Activated CD8-positive, alpha-beta T cell treated with anti-CD3 and anti-CD28 coated beads for 36 hours (primary cell): ENCODE data around the gene TMPRSS5. TPM values are rescaled to one million over a fixed set of nuclear protein-coding genes. Genes with fewer than 3 reads are reported as not detected.
"Not testable (repeated sequence)": the region's sequence is repeated elsewhere in the genome, so short reads cannot be mapped to it uniquely, and the experiment has no call there.

Experiments used
- ATAC-seq: fragments of 200-7000 bp; cut with Tn5 transposase; one replicate; pipeline ENCODE4 v1.10.0; 2021; ENCODE audit warnings: mild to moderate bottlenecking, moderate library complexity
- CTCF ChIA-PET: fragments of 350-600 bp; sonication (Branson Sonifier 250); formaldehyde crosslinking; loops from one replicate; lab custom pipeline; 2021; ENCODE audit warnings: antibody characterized with exemption; lab: Charles Lee
- POLR2A ChIA-PET: fragments of 350-600 bp; sonication (Branson Sonifier 250); formaldehyde crosslinking; loops from one replicate; lab custom pipeline; 2021; ENCODE audit warnings: antibody characterized with exemption; lab: Charles Lee
- DNase-seq: peaks from one replicate; pipeline ENCODE4 v3.0.0-alpha.2; 2020
- H3K27ac Mint-ChIP-seq: one replicate; pipeline ENCODE4 v1.8.0; 2021; ENCODE audit warnings: mild to moderate bottlenecking, mixed read lengths
- H3K27me3 Mint-ChIP-seq: one replicate; pipeline ENCODE4 v1.8.0; 2021; ENCODE audit warnings: mixed read lengths
- H3K36me3 Mint-ChIP-seq: one replicate; pipeline ENCODE4 v1.8.0; 2021; ENCODE audit warnings: low read depth, mixed read lengths
- H3K4me1 Mint-ChIP-seq: one replicate; pipeline ENCODE4 v1.8.0; 2021; ENCODE audit warnings: low read depth, mixed read lengths
- H3K4me3 Mint-ChIP-seq: one replicate; pipeline ENCODE4 v1.8.0; 2021; ENCODE audit warnings: mild to moderate bottlenecking, moderate library complexity, mixed read lengths
- H3K9me3 Mint-ChIP-seq: one replicate; pipeline ENCODE4 v1.8.0; 2021; ENCODE audit warnings: mixed read lengths
- intact Hi-C: fragments of 100-400 bp; cut with micrococcal nuclease; formaldehyde crosslinking; loops from one replicate; pipeline ENCODE4 v1.10.0; 2022
- total RNA-seq, 2 experiments: library from RNA; stranded (reverse); gene quantifications; one replicate each; pipeline ENCODE4 v1.2.3, GENCODE V29; 2021
- TF ChIP-seq, protein P1 (sequence below): fragments of 200-600 bp; IDR thresholded peaks from one replicate; pipeline ENCODE4 v1.8.0; 2022; ENCODE audit warnings: antibody characterized with exemption, mild to moderate bottlenecking

TMPRSS5 gene
- total RNA-seq, 2 experiments from 2014 or later = 0.85 to 1.0 TPM

DNA sequence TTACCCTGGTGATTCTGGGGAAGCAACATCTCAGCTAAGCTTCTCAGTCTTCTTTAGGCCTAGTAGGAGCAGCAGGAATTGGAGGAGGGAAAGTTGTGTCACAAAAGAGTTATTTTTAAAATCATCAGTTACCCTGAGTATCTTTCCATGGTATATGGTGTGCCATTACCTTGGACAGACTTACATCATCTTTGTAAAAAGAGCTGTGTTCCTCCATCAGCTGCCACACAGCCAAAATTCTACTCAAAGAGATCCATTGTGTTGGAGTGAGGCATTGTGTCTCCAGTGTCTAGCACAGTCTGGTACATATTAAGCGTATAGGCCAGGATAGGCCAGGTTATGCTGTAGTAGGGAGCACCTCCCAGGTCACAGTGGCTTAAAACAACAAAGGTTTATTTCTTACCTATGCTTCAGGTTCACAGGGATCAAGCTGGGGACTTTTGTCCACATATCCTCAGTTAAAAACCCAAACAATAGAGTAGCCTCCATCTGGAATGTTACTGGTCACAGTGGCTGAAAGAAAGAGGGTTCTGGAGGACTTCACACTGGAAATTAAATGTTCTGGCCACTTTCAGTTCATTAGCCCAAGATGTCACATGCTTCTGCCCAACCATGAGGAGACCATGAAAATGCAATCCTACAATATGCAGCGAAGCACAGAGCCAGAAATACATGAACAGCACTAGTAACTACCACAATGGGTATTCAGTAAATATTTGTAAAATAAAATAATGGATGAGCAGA is 9.9 kb upstream of the TMPRSS5 start:
- no peaks in the 10 kb centered on the region for H3K4me1 Mint-ChIP-seq
- H3K27me3 Mint-ChIP-seq = no peaks in the 10 kb centered on the region
- intact Hi-C loops = no loop called here
- H3K36me3 Mint-ChIP-seq = peaks cover 36% of the 10 kb centered on the region
- POLR2A ChIA-PET = no interaction called here
- no peak overlapping the region for H3K27ac Mint-ChIP-seq
- H3K4me3 Mint-ChIP-seq = no peak overlapping the region
- H3K9me3 Mint-ChIP-seq = no peaks in the 10 kb centered on the region
- TF ChIP-seq, protein P1, sequence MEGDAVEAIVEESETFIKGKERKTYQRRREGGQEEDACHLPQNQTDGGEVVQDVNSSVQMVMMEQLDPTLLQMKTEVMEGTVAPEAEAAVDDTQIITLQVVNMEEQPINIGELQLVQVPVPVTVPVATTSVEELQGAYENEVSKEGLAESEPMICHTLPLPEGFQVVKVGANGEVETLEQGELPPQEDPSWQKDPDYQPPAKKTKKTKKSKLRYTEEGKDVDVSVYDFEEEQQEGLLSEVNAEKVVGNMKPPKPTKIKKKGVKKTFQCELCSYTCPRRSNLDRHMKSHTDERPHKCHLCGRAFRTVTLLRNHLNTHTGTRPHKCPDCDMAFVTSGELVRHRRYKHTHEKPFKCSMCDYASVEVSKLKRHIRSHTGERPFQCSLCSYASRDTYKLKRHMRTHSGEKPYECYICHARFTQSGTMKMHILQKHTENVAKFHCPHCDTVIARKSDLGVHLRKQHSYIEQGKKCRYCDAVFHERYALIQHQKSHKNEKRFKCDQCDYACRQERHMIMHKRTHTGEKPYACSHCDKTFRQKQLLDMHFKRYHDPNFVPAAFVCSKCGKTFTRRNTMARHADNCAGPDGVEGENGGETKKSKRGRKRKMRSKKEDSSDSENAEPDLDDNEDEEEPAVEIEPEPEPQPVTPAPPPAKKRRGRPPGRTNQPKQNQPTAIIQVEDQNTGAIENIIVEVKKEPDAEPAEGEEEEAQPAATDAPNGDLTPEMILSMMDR = no peak
- ATAC-seq = no peak
- CTCF ChIA-PET = no interaction called here
- DNase-seq = no peak

DNA sequence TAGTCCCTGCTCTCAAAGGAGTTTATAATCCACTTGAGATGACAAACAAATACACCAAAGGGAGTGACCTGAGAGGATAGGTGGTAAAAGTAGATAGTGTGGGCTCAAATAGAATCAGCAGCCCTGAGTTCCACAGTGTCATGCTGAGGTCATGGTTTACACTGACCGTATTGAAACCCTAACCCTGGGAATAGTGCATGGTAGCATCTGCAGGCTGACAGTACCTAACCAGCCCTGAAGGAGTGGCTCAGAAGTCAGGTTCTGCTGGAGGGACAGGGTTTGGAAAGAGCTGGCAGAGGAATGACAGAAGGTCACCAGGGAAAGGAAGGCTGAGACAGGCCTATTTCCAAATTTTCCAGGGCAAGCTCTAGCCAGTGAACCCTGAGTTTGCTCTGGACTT is 9.2 kb upstream of the TMPRSS5 start:
- H3K36me3 Mint-ChIP-seq = peaks cover 29% of the 10 kb centered on the region
- no peaks in the 10 kb centered on the region for H3K27me3 Mint-ChIP-seq
- no peak overlapping the region for H3K27ac Mint-ChIP-seq
- peaks cover 2% of the 10 kb centered on the region for H3K9me3 Mint-ChIP-seq
- H3K4me3 Mint-ChIP-seq = no peak overlapping the region
- CTCF ChIA-PET = no interaction called here
- POLR2A ChIA-PET = no interaction called here
- TF ChIP-seq, protein P1 = no peak
- DNase-seq = no peak
- no peaks in the 10 kb centered on the region for H3K4me1 Mint-ChIP-seq
- ATAC-seq = no peak
- intact Hi-C loops = no loop called here

DNA sequence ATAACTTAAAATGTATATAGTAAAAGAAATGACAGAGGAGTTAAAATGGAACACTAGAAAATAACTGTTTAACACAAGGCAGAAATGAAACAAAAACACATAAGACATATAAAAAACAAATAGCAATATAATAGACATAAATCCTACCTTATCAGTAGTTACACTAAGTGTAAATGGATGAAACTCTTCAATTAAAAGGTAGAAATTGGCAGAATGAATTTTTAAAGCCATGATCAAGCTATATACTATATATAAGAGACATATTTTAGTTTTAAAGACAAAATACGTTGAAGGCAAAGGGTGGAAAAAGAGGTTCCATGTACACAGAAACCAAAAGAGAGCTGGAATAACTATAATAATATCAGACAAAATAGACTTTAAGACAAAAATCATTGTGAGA is 4.9 kb upstream of the TMPRSS5 start:
- TF ChIP-seq, protein P1 = no peak
- H3K27ac Mint-ChIP-seq = no peak overlapping the region
- H3K27me3 Mint-ChIP-seq = no peaks in the 10 kb centered on the region
- intact Hi-C loops = no loop called here
- H3K9me3 Mint-ChIP-seq = peaks cover 15% of the 10 kb centered on the region
- peaks cover 18% of the 10 kb centered on the region for H3K36me3 Mint-ChIP-seq
- ChIA-PET POLR2A (no interaction called here), CTCF (no interaction called here)
- DNase-seq (no peak), ATAC-seq (no peak)
- no peaks in the 10 kb centered on the region for H3K4me1 Mint-ChIP-seq
- H3K4me3 Mint-ChIP-seq = no peak overlapping the region

DNA sequence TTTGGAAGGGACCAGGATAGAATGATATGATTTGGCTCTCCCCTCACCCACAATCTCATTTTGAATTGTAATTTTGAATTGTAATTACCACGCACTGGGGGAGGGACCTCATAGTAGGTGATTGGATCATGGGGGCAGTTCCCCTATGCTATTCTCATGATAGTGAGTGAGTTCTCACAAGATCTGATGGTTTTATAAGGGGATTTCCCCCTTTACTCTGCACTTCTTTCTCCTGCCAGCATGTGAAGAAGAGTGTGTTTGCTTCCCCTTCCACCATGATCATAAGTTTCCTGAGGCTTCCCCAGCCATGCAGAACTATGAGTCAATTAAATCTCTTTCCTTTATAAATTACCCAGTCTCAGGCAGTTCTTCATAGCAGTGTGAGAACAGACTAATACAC is 2.6 kb downstream of the TMPRSS5 start:
- H3K27ac Mint-ChIP-seq, DNase-seq, POLR2A ChIA-PET, H3K4me1 Mint-ChIP-seq, H3K9me3 Mint-ChIP-seq, ATAC-seq, H3K27me3 Mint-ChIP-seq, CTCF ChIA-PET, intact Hi-C loops, H3K4me3 Mint-ChIP-seq: not testable (repeated sequence)
- peaks cover 11% of the 10 kb centered on the region for H3K36me3 Mint-ChIP-seq

DNA sequence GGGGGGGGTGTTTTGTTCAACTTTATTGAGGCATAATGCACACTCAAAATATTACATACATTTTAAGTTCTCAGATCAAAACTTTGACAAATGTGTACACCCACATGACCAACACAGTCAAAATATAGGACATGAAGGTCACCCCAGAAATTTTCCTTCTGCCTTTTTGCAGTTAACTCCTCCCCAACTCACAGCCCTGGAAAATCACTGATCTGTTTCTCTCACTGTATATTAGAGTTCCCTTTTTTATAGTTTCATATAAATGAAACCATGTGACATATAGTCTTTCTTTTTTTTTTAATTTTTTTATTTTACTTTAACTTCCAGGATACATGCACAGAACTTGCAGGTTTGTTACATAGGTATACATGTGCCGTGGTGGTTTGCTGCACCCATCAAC is 4.6 kb downstream of the TMPRSS5 start:
- intact Hi-C loops = no loop called here
- no peaks in the 10 kb centered on the region for H3K9me3 Mint-ChIP-seq
- no peak overlapping the region for H3K4me3 Mint-ChIP-seq
- ATAC-seq (no peak), DNase-seq (no peak)
- no peaks in the 10 kb centered on the region for H3K27me3 Mint-ChIP-seq
- ChIA-PET CTCF (no interaction called here), POLR2A (no interaction called here)
- H3K4me1 Mint-ChIP-seq = no peaks in the 10 kb centered on the region
- TF ChIP-seq, protein P1 = no peak
- H3K27ac Mint-ChIP-seq = no peak overlapping the region
- peaks cover 1% of the 10 kb centered on the region for H3K36me3 Mint-ChIP-seq
